Measurements from ENCODE around the gene DIAPH2. TPM values are rescaled to one million over a fixed set of nuclear protein-coding genes. Genes with fewer than 3 reads are reported as not detected.

DIAPH2 gene
- total RNA-seq, 1 experiment from 2014 or later, result 10.9 TPM

GRCh38 chrX:96707804-96708203 is 23.2 kb downstream of the DIAPH2 start:
- H3K36me3 ChIP-seq (ENCODE audit: control insufficient read depth in 1 of 2, insufficient read depth in 2 of 2, low read length in 2 of 2), result no peaks in the 10 kb centered on the region
- DNase-seq (ENCODE audit: low read depth, low spot score), result no peak
- H3K4me2 ChIP-seq (ENCODE audit: low read length), result no peak overlapping the region
- H2AFZ ChIP-seq (ENCODE audit: low read depth, low read length, poor library complexity, severe bottlenecking), result no peak overlapping the region
- intact Hi-C loops (cut with micrococcal nuclease), result no loop called here
- ATAC-seq, result no peak
- TF ChIP-seq POLR2AphosphoS5 (IDR thresholded peaks at IDR 0.05; ENCODE audit: low read depth, low read length) (no peak), JUND (IDR thresholded peaks at IDR 0.05) (no peak), ELF1 (IDR thresholded peaks at IDR 0.05; ENCODE audit: borderline replicate concordance, low read depth) (no peak), SRF (IDR thresholded peaks at IDR 0.05; ENCODE audit: low read depth) (no peak), ATF3 (IDR thresholded peaks at IDR 0.05) (no peak), SIN3A (IDR thresholded peaks at IDR 0.05; ENCODE audit: low read depth) (no peak), MAX (IDR thresholded peaks at IDR 0.05) (no peak), YY1 (IDR thresholded peaks at IDR 0.05; ENCODE audit: extremely low read depth, insufficient replicate concordance, low read depth, low read length) (no peak), FOSL1 (IDR thresholded peaks at IDR 0.05; ENCODE audit: low read depth) (no peak), EZH2phosphoT487 (IDR thresholded peaks at IDR 0.05; ENCODE audit: borderline replicate concordance) (no peak), REST (IDR thresholded peaks at IDR 0.05; ENCODE audit: low read depth) (no peak), ZNF274 (IDR thresholded peaks at IDR 0.05; ENCODE audit: low read depth, low read length) (no peak), CBX3 (IDR thresholded peaks at IDR 0.05; ENCODE audit: low read depth) (no peak), CEBPB (IDR thresholded peaks at IDR 0.05; ENCODE audit: low read depth) (no peak), CTCF (IDR thresholded peaks at IDR 0.05 in 2 of 3, conservative IDR thresholded peaks at IDR 0.05 in 1 of 3; ENCODE audit: borderline replicate concordance in 1 of 3, insufficient read depth in 1 of 3, low read depth in 2 of 3, low read length in 2 of 3) (no peak), EGR1 (IDR thresholded peaks at IDR 0.05; ENCODE audit: low read depth) (no peak), ZFX (IDR thresholded peaks at IDR 0.05) (no peak)
- H3K79me2 ChIP-seq (ENCODE audit: insufficient read depth, low read length), result 0 out of 2 replicates have a peak, but pooled peaks cover 2% of the 10 kb centered on the region
- H4K20me1 ChIP-seq (ENCODE audit: insufficient read depth), result no peaks in the 10 kb centered on the region
- H3K27me3 ChIP-seq (ENCODE audit: insufficient read depth, low read length), result no peaks in the 10 kb centered on the region
- RAD21 ChIA-PET (ENCODE audit: low non-redundant PET in 1 of 2, low total read pairs in 2 of 2, uncharacterized antibody in 2 of 2, unreplicated experiment in 2 of 2), result no interaction called here
- H3K9me3 ChIP-seq (ENCODE audit: control insufficient read depth in 1 of 2, insufficient read depth in 1 of 2, low read depth in 1 of 2, low read length in 2 of 2), result no peaks in the 10 kb centered on the region
- POLR2A ChIA-PET, result no interaction called here
- no peaks in the 10 kb centered on the region for H3K4me1 ChIP-seq (ENCODE audit: control insufficient read depth in 1 of 2, insufficient read depth in 2 of 2, low read length in 2 of 2)
- no peak overlapping the region for H3K4me3 ChIP-seq (replicated peaks in 1 of 2; ENCODE audit: low read depth in 1 of 2, low read length in 2 of 2)
- no peak overlapping the region for H3K9ac ChIP-seq (ENCODE audit: low read length)
- CTCF ChIA-PET, result no interaction called here
- no peaks in the 10 kb centered on the region for H3K9me2 ChIP-seq (ENCODE audit: insufficient read depth)
- no peak overlapping the region for H3K27ac ChIP-seq (ENCODE audit: low read depth, low read length)
- BruUV-seq (replicated peaks), result no TSS peak

Data from HCT116 (cell line).